Suppressor macrophage treated with lipopolysaccharide for 1 hour (primary cell): ENCODE results near the gene LRFN5.
"Not testable (repeated sequence)": the region's sequence is repeated elsewhere in the genome, so short reads cannot be mapped to it uniquely, and the experiment has no call there.

Source experiments
- DNase-seq, 3 donors: peaks; one replicate each; pipeline ENCODE4 v3.0.0-alpha.2; 2020 to 2022

Gene LRFN5

GRCh38 chr14:41900644-41901043 is 294.0 kb downstream of the LRFN5 start:
- no peak for DNase-seq

- no peak for DNase-seq
Measured at GRCh38 chr14:41901089-41901488, 294.4 kb downstream of the LRFN5 start.

- DNase-seq = no peak
Measured at GRCh38 chr14:41905394-41905964, 298.8 kb downstream of the LRFN5 start.

- DNase-seq = not testable (repeated sequence)
Measured at GRCh38 chr14:41911155-41911554, 304.5 kb downstream of the LRFN5 start.

GRCh38 chr14:41913398-41913797 is 306.7 kb downstream of the LRFN5 start:
- DNase-seq = no peak

- no peak for DNase-seq
Measured at GRCh38 chr14:41915732-41916131, 309.1 kb downstream of the LRFN5 start.

GRCh38 chr14:41916313-41916712 is 309.6 kb downstream of the LRFN5 start:
- no peak for DNase-seq

GRCh38 chr14:41925409-41925808 is 318.7 kb downstream of the LRFN5 start:
- no peak for DNase-seq

GRCh38 chr14:41950428-41951151 is 343.9 kb downstream of the LRFN5 start:
- DNase-seq = no peak
